NCI-H82 treated with DMSO at 0.1 percent for 48 hours (cell line): ENCODE measurements around the gene PHC2.

Experiments used
- DNase-seq: peaks from one replicate; lab custom pipeline; 2025; ENCODE audit not compliant: unreplicated experiment; lab: John Stamatoyannopoulos, UW

Gene PHC2

DNA sequence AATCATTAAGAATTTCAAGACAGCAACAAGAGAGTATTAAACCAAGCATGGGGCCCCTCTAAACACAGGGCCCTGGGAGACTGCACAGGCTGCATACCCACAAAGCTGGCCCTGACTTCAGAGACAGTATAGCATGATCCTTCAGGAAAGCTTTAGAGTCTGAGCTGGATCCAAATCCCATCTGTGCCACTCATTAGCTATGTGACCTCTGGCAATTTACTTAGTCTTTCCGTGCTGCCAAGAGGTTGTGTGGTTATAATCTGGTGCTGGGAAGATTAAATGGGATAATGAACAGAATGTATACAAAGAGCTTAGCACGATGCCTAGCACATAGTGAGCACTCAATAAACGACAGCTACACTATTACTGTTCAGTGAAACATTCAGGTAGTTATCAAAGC, 4.0 kb downstream of the PHC2 start:
- peak; percentile 97 for DNase-seq

DNA sequence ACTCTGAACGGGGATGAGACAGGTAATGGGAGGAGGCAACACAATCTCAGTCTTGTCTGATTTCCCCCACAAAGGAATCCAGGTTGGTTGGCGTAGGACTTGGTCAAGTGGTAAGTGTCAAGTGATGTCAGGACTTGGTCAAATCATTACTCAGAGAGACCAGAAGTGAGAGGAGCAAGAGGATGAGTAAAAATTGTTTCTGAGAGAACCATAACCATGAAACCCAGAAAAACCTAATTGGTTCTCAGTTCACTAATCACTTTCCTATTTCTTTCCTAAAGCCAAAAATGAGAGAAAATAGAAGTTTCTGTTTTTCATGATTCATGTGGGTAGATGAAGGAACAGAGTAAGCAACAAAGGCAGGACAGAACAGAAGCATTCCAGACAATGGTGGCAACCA, 5.0 kb downstream of the PHC2 start:
- DNase-seq = no peak

DNA sequence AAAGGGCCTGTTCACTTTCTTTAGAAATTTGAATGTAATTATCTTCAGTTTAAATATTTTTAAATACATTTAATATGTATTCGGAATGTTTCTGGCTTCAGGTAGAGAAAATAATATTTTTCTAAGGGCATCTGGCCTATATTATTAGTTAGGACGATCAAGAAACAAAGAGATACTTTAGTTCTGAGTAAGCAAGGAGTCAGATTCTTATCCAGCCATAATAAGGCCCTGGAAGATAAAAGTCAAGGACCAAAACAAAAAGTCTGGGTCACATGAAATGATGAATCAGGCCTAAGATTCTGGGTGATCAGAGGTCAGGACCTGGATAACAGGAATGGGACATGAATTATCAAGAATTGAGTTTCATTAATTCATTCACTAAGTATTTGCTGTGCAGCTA, 6.3 kb downstream of the PHC2 start:
- no peak for DNase-seq

DNA sequence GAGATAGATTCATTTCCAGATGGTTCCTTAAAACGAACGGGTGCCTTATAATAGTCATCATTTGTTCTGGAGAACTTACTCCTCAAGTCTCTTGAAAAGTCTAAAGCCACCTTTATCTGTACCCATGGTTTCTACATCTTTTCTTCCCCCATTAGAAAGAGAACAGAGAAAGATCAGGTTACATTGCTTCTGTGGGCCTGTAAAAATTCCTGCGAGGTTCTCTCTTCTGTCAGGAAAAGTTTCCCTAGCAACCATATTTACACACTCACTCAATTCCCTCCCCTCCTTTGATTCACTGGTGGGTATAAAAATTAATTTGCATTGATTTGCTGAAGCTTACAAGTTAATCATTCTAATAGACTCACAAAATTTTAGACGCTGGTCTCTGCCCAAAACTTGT, 6.7 kb downstream of the PHC2 start:
- no peak for DNase-seq

DNA sequence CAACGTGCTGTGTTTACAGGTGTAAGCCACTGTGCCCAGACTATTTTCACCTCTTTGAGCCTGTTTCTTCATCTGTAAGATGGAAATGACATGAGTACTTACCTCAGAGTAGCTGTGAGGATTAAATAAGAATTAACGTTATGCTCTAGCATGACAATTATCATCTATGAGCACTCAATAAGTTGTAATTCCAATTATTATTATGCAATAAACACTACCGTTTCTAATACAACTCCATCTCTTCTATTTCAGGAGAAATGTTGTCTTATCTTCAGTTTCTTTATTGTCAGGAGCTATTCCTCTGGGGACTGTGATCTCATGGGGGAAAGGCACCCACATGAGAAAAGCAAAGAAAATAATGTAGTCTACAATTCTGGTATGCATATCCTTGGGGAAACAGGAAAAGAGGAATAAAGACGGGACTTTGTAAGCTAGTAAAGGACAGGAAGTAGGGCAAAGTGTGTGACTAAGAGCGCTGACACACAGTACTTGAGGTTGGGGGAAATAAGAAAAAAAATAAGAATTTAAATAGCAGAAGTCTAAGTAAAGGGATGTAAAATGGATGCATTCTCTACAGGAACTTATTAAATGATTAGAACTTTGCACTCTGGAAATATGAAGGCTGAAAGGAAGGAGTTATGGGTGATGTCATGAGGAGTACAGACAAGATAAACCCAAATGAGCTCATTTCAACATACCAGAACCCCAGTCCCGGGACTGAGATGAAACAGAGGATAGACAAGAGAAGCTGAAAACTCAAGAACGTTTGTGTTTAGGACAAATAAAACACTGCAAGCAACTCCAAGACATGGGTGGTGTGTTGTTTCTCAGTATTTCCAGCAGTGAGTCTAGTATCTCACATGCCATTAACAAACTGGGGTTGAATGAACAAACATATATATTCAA, 9.8 kb downstream of the PHC2 start:
- DNase-seq = no peak

DNA sequence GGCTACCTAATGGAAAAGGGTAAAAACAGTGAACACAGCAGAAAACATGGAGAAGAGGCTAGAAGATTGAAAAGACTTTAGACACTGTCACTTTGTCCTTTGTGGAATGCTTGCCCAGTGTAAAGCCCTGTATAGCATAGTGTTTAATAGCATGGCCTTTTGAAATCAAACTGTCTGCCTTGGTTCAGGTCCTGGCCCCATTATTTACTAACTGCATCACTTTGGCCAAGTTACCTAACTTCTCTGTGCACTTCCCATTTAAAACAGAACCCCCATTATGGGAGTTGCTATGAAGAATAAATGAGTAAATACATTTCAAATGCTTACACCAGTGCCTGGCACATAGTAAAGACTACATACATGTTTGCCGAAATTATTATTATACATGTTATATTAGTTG, 12.1 kb downstream of the PHC2 start:
- DNase-seq = no peak

DNA sequence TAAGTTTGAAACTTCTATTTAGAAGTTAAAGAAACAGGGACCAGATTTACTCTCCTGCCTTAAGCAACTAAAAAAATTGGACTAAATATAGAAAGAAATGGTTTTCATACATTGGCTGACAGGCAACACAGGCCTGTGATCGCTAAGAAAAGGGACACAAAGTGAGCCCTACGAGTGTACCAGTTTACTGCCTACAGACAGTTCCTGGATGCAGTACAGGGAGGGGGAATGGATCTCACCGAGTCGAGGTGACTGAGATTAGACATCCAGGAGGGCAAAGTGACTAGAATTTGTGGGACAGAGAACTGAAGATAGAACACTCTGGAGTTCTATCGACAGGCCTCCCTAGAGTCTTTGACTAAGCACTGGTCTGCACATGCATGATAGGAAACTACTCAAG, 16.0 kb downstream of the PHC2 start:
- DNase-seq = no peak

DNA sequence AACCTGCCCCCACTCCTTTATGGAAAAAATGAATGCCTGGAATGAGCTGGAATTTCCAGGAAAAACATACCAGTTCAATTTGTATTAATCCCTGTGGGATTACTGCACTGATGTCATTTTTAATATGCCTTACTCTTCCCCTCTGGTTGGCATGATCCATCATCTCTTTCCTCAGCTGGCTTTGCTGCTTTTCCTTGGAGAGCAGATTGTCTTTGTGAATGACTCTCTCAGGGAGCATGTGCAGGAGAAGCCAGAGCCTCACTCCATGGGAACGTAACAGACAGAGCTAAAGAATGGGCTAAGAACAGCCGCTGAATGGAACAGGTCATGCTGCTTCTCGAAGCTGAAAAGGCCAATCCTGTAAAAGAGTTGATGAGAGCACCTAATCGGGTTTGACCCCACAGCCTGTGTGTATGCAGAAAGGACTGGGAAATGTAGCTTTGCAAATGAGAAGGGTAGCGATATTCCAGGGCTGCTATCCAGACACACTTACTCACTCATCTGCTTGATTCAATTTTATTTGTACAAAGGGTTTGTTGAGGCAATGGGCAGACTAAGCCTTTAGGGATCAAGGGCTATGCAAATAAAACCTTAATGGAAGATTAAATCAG, 20.7 kb downstream of the PHC2 start:
- DNase-seq = peak; percentile 73

DNA sequence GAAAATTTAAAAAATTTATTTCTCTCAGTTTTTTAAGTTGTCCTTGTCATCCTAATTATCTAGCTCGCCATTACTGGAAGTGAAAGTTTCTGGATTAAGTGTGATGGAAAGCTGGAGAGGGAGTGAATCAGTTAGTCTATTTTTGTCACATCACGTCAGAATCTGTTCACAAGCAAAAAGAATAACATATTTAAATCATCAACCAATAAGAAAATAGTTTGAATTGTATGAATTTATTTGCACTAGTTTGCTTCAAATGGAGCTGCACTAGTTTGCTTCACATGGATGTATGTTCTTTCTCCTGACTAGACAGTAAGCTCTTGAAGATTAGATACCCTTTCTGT, 22.8 kb downstream of the PHC2 start:
- DNase-seq = no peak

DNA sequence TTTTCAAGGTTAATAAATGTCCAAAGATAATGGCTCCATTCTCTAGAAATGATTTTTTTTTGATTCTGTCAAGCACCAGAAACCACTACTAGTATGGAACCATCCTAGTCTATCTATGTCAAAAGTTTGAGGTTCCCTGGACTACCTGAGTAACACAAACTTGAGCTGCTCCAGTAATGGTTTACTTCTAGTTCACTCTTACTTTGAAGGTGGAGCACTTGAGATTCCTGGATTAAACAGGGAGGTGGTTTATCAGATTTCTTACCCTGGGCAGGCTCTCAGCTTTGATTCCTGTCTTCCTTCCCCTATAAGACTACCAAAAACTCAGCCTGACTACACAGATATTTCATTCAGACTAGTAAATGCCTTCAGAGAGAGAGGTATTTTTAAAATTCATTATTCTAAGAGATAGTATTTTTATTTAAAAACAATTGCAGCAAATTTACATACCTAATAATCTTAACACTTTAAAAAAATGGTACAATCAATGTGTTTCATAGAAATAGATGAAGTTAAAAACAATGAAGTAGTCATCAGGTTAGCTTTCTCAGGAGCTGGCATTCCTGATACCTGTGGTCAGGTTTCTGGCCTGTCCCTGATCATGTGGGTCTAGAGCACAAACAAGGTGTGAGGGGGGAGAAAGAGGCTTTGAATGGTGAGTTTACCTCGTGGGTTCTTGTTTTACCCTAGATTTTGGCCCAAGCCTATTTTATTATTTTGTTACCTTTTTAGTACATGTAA, 23.4 kb downstream of the PHC2 start:
- no peak for DNase-seq

DNA sequence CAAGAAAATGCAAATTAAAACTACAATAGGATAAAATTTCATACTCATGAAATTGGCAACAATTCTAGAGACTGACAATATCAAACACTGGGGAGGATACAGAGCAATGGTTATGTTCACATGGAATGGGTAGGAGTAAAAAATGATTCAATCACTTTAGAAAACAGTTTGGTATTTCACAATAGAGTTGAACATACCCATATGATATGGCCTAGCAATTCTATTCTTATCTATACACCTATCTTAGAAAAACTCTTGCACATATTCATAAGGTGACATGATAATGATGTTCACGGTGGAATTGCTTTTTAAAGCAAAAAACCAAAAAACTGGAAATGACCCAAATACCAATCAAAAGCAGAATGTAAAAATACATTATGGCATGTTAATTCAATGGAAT, 28.7 kb downstream of the PHC2 start:
- DNase-seq = no peak

DNA sequence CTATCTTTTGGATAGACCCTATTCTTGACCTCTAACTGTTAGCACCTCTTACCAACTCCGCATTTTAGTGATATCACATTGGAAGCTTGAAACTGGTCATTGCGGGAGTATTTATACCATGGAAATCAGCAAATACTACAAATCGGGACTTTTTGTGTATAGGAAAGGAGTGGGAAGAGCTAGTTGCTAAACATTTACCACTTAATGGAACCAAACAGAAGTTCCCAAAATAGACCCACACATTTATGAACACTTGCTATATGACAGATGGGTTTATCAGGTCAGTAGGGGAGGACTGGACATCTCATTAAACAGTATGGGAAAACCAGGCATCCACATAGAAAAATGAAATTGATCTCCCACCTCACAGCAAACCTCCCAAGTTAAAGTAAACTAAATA, 29.4 kb downstream of the PHC2 start:
- DNase-seq = no peak

DNA sequence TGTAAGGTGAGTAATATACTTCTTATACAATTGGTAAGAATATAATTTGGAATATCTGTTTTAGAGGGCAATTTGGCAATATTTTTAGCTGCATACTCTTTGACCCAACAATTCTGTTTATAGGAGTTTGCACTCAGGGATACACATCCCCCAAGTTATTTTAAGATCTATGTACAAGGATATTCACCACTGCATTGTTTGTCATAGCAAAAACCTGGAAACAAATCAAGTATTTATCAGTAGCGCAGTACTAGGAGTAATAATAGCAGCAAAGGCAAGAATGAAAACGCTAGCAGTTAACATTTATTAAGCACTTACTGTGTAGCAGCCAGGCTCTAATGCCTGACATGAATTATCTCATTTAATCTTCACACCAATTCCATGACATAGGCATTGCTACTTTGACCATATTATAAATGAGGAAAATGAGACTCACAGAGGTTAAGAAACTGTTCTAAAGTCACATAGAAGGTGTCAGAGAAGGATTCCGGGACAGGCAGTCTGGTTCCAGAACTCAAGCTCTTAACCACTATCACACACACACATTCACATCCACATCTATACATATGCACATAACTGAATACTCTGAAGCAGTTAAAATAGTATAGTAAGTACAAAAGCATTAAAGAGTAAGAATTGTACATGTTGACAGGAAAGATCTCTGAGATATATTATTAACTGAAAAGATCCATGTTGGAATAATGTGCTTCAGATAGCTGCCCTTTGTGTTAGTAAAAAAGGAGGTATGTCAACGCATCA, 30.6 kb downstream of the PHC2 start:
- DNase-seq = no peak

DNA sequence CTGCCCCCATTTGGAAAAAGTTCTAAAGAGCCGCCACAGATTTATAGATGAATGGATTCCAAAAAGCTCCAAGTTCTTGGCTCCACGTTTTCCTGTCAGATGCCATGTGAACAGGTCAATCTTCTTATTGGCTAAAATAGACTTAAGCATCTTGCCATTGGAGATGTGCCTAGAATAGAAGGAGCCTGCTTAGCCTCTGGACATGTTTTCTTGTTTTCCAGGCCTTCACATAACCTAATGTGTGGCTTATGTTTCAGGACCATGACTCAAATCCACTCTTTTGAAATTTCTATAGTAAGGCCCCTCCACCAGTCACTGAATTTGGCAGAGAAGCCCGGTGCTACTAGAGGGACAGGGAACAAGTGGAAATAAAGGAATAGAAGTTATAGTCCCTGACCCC, 31.5 kb downstream of the PHC2 start:
- no peak for DNase-seq

DNA sequence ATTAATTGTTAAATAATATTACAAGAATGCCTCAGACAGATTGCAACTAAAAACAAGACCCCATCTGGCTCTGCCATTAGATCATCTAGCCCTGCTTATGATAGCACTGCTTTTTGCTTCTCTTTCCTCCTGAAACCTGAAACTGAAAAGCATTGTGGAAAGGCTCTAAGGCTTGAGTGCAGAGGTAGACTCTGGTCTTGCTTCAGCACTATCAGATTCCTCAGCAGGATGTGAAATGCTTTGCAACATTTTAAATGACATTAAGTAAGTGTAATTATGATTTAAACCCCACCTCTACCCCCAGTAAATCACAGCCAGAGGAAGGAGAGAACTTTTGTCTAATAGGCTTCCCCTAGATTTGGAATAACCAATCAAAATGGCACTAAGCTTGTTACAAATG, 32.9 kb downstream of the PHC2 start:
- DNase-seq = peak; percentile 55

DNA sequence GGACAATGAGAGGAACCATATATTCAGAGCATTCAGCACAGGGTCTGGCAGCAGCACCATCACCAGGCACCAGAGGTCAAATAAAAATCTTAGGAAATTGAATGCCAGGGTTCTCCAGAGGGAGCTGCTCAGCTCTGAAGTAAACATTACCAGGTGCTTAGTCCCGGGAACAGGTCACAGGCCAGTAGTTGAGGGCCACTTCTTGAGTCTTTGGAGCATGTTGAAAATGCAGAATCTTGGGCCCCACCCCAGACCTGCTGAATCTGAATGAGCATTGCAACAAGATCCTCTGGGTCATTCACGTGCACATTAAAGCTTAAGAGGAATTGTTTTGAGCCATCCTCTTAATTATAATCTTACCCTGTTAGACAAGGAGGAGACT, 33.8 kb downstream of the PHC2 start:
- DNase-seq = no peak

DNA sequence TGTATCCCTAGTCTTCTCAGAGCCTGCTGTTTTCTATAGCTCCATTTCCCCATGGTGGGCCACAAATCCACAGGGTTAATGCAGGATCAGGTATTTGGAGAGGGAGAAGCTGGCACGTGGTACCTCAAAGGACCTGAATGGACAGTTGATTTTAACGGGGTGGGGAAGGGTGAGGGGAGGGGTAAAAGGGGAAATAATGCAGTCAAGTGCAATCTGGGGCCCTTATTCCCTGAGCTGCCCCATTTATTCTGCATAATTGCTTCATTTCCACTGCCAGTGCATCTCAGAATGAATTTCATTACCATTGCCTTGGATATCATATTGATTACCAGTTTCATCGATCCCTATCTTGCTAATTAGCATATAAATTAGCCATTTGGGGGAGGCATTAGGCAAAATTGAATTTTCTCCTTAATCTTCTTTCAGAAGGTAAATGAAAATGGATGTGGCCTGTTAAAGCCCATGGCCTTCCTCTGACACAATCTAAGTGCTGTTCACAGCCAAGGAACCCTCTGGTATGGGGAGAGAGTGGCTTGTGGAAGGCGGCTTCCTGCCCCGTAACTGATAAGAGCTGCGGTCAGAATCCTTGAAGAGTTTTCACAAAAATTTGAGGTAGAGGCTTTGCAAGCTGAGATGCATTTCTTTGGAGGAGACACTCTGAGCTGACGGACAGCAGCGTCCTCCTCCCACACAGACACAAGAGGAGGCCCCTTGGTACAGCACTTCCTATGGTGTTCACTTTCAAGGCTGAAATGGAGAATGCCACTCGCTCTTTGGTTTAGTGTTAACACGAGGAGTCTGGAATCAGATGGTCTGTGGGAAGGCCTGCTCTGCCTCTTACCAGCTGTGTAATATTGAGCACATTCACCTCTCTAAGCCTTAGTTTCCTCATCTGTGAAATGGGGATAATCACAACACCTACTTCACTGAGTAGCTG, 34.4 kb downstream of the PHC2 start:
- no peak for DNase-seq

DNA sequence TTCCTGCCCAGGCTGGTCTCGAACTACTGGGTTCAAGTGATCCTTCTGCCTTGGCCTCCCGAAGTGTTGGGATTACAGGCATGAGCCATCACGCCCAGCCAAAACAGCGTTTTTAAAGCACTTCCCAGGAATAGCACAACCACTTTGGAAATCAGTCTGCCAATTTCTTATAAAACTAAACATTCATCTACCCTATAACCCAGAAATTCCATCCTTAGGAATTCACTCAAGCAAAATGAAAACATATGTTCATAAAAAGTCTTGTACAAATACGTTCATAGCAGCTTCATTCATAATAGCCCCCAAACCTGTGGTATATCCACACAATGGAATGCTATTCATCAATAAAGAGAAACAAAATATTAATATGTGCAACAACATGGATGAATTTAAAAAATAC, 36.1 kb downstream of the PHC2 start:
- no peak for DNase-seq

DNA sequence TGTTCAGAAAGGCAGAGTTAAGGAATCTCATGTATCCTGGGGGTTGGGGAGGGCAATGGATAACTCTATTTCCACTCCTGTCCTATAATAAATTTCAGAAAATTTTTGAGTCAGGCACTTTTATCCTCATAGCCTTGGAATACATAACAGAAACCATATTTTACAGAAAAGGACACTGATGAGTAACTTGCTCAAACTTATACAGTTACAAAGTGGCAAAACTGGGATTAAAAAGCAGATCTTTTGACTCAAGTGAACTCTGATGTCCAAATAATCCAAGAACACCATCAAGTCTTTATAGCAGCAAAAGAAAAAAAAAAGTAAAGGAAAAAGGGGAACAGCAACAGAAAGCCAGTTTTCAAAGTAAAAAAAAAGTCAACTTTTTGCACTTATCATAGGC, 36.9 kb downstream of the PHC2 start:
- DNase-seq = no peak

DNA sequence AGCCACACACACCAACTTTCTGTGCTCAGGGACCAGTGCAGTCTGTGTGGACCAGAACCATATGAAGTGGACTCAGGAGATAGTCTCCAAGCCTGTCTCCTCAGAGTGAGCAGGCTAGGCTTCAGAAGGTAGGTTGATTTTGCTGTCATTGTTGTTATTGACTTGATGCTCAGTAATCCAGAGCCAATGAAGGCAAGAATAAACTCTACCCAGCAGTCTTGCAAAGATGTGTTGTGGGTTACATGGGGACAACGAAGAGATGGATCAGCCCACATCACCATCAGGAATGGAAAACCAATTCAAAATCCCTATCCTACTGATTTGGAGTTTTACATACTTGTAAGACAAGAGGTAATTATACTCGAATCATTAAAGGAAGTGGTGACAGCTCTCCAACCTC, 37.4 kb downstream of the PHC2 start:
- no peak for DNase-seq
